Neural progenitor cell (in vitro differentiated cells): ENCODE results near the gene RIC1. TPM values are rescaled to one million over a fixed set of nuclear protein-coding genes. Genes with fewer than 3 reads are reported as not detected.

Source experiments
- DNase-seq: peaks from one replicate; pipeline ENCODE4 v3.0.0-alpha.2; 2016; ENCODE audit warnings: low spot score
- H2AFZ ChIP-seq: fragments of 200-600 bp; sonication (generic); replicated peaks from 2 replicates; pipeline ENCODE4 v1.6.1; 2016; ENCODE audit warnings: antibody characterized with exemption
- H3F3A ChIP-seq: fragments of 200-600 bp; sonication (generic); 2 replicates; pipeline ENCODE4 v1.6.1; 2016; ENCODE audit warnings: antibody characterized with exemption, low read depth
- H3K27ac ChIP-seq: fragments of 200-600 bp; sonication (generic); 2 replicates; pipeline ENCODE4 v1.5.1; 2016; ENCODE audit warnings: mild to moderate bottlenecking
- H3K27me3 ChIP-seq: fragments of 200-600 bp; sonication (generic); 2 replicates; pipeline ENCODE4 v1.6.1; 2016; ENCODE audit warnings: mild to moderate bottlenecking, moderate library complexity
- H3K36me3 ChIP-seq: fragments of 200-600 bp; sonication (generic); 2 replicates; pipeline ENCODE4 v1.5.1; 2016
- H3K4me1 ChIP-seq: fragments of 200-600 bp; sonication (generic); 2 replicates; pipeline ENCODE4 v1.6.1; 2016; ENCODE audit warnings: mixed run types
- H3K4me2 ChIP-seq: fragments of 200-600 bp; sonication (generic); 2 replicates; pipeline ENCODE4 v1.6.1; 2016
- H3K4me3 ChIP-seq: fragments of 200-600 bp; sonication (generic); 2 replicates; pipeline ENCODE4 v1.5.1; 2016
- H3K79me2 ChIP-seq: fragments of 200-600 bp; sonication (generic); 2 replicates; pipeline ENCODE4 v1.6.1; 2016; ENCODE audit warnings: low read depth
- H3K9ac ChIP-seq: fragments of 200-600 bp; sonication (generic); 2 replicates; pipeline ENCODE4 v1.6.1; 2016
- H3K9me3 ChIP-seq: fragments of 200-600 bp; sonication (generic); 2 replicates; pipeline ENCODE4 v1.5.1; 2016; ENCODE audit warnings: low read depth
- H4K20me1 ChIP-seq: fragments of 200-600 bp; sonication (generic); 2 replicates; pipeline ENCODE4 v1.6.1; 2016; ENCODE audit warnings: low read depth
- H3K27ac Mint-ChIP-seq: 3 replicates; pipeline ENCODE4 v1.8.0; 2021; ENCODE audit warnings: mixed read lengths
- H3K27me3 Mint-ChIP-seq: 2 replicates; pipeline ENCODE4 v1.8.0; 2022; ENCODE audit warnings: low read depth, mild to moderate bottlenecking, inconsistent platforms, moderate library complexity, mixed read lengths; ENCODE audit not compliant: insufficient read depth
- H3K36me3 Mint-ChIP-seq: 3 replicates; pipeline ENCODE4 v1.8.0; 2021; ENCODE audit warnings: mixed read lengths
- H3K4me1 Mint-ChIP-seq: 3 replicates; pipeline ENCODE4 v1.8.0; 2021; ENCODE audit warnings: mixed read lengths
- H3K4me3 Mint-ChIP-seq: 3 replicates; pipeline ENCODE4 v1.8.0; 2021; ENCODE audit warnings: mild to moderate bottlenecking, moderate library complexity, mixed read lengths
- H3K9me3 Mint-ChIP-seq: 3 replicates; pipeline ENCODE4 v1.8.0; 2020; ENCODE audit warnings: mixed read lengths
- CTCF ChIP-seq: fragments of 200-600 bp; sonication (generic); IDR thresholded peaks from 2 replicates; pipeline ENCODE4 v1.5.1; 2017; ENCODE audit warnings: antibody characterized with exemption, mild to moderate bottlenecking
- EZH2 ChIP-seq: fragments of 200-600 bp; sonication (generic); IDR thresholded peaks from 2 replicates; pipeline ENCODE4 v1.6.1; 2017; ENCODE audit warnings: antibody characterized with exemption, mild to moderate bottlenecking, moderate library complexity
- EZH2phosphoT487 ChIP-seq: fragments of 200-600 bp; sonication (generic); IDR thresholded peaks from 2 replicates; pipeline ENCODE4 v1.6.1; 2017; ENCODE audit warnings: antibody characterized with exemption
- total RNA-seq: library from RNA; depleted of rRNA; stranded (reverse); fragments of >200 nt; gene quantifications from 2 replicates; pipeline ENCODE4 v1.2.3, GENCODE V29; 2015; ENCODE audit warnings: low replicate concordance

Gene RIC1
- total RNA-seq, 1 donor from 2014 or later, result 31.9 TPM

GRCh38 chr9:5800969-5801738 lies 172.2 kb downstream of the RIC1 start:
- DNase-seq, result no peak
- H2AFZ ChIP-seq, result no peak overlapping the region

GRCh38 chr9:5801739-5802113 lies 172.8 kb downstream of the RIC1 start:
- H3K36me3 ChIP-seq, result no peaks in the 10 kb centered on the region
- Mint-ChIP-seq H3K27ac (no peak overlapping the region), H3K9me3 (no peaks in the 10 kb centered on the region), H3K4me1 (no peaks in the 10 kb centered on the region), H3K4me3 (no peak overlapping the region), H3K27me3 (no peaks in the 10 kb centered on the region), H3K36me3 (no peaks in the 10 kb centered on the region)
- no peak overlapping the region for H2AFZ ChIP-seq
- H3K9ac ChIP-seq, result no peak overlapping the region
- no peak overlapping the region for H3K4me2 ChIP-seq
- no peak overlapping the region for H3K4me3 ChIP-seq
- H3K79me2 ChIP-seq, result no peaks in the 10 kb centered on the region
- no peak overlapping the region for H3K27ac ChIP-seq
- no peaks in the 10 kb centered on the region for H3K9me3 ChIP-seq
- DNase-seq, result no peak
- H3K4me1 ChIP-seq, result no peaks in the 10 kb centered on the region
- no peaks in the 10 kb centered on the region for H3F3A ChIP-seq
- TF ChIP-seq EZH2phosphoT487 (no peak), CTCF (no peak), EZH2 (no peak)
- H3K27me3 ChIP-seq, result no peaks in the 10 kb centered on the region
- H4K20me1 ChIP-seq, result no peaks in the 10 kb centered on the region

More at GRCh38 chr9:5800969-5801738, 172.2 kb downstream of the RIC1 start:
- Mint-ChIP-seq H3K9me3 (no peaks in the 10 kb centered on the region), H3K36me3 (no peaks in the 10 kb centered on the region), H3K4me1 (no peaks in the 10 kb centered on the region), H3K27ac (no peak overlapping the region), H3K4me3 (no peak overlapping the region), H3K27me3 (no peaks in the 10 kb centered on the region)
- no peaks in the 10 kb centered on the region for H3K79me2 ChIP-seq
- no peaks in the 10 kb centered on the region for H3F3A ChIP-seq
- H3K4me1 ChIP-seq, result no peaks in the 10 kb centered on the region
- no peaks in the 10 kb centered on the region for H3K27me3 ChIP-seq
- H4K20me1 ChIP-seq, result no peaks in the 10 kb centered on the region
- no peak overlapping the region for H3K27ac ChIP-seq
- TF ChIP-seq EZH2, result no peak
- TF ChIP-seq EZH2phosphoT487, result no peak
- no peak for TF ChIP-seq CTCF
- no peak overlapping the region for H3K4me2 ChIP-seq
- no peaks in the 10 kb centered on the region for H3K9me3 ChIP-seq
- H3K9ac ChIP-seq, result no peak overlapping the region
- no peaks in the 10 kb centered on the region for H3K36me3 ChIP-seq
- no peak overlapping the region for H3K4me3 ChIP-seq

DNA sequence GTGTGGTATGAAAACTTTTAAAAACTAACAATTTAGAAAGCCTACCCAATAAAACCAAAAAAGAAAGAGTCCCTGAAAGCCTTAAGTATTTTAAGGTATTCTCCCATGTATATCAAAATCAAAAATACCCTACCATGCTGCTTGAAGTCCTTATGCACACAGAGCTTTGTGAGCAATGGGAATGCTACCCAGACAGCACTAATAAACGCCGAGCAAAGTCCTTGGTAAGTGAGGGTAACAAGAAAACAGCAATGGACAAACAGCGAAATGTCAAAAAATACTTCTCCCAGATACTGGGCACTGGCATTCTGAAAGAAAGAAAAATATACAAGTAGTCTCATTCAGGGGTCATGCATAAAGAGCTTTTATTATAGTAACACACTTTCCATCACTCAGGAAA lies 176.6 kb downstream of the RIC1 start:
- H3K79me2 ChIP-seq, result no peaks in the 10 kb centered on the region
- H3K9me3 Mint-ChIP-seq, result no peaks in the 10 kb centered on the region
- no peaks in the 10 kb centered on the region for H3K36me3 Mint-ChIP-seq
- no peaks in the 10 kb centered on the region for H4K20me1 ChIP-seq
- no peak overlapping the region for H3K4me3 Mint-ChIP-seq
- no peak overlapping the region for H3K4me2 ChIP-seq
- no peak overlapping the region for H3K27ac Mint-ChIP-seq
- no peaks in the 10 kb centered on the region for H3K9me3 ChIP-seq
- no peak overlapping the region for H3K9ac ChIP-seq
- no peaks in the 10 kb centered on the region for H3K4me1 ChIP-seq
- H3K27me3 ChIP-seq, result no peaks in the 10 kb centered on the region
- no peak overlapping the region for H3K4me3 ChIP-seq
- no peaks in the 10 kb centered on the region for H3K4me1 Mint-ChIP-seq
- H3F3A ChIP-seq, result no peaks in the 10 kb centered on the region
- no peak overlapping the region for H2AFZ ChIP-seq
- DNase-seq, result no peak
- TF ChIP-seq EZH2phosphoT487 (no peak), CTCF (no peak), EZH2 (no peak)
- no peak overlapping the region for H3K27ac ChIP-seq
- H3K27me3 Mint-ChIP-seq, result no peaks in the 10 kb centered on the region
- H3K36me3 ChIP-seq, result no peaks in the 10 kb centered on the region
